SW 1271 (cell line): ENCODE measurements around the gene ZNF774.
"Not testable (repeated sequence)": the region's sequence is repeated elsewhere in the genome, so short reads cannot be mapped to it uniquely, and the experiment has no call there.

ENCODE experiments used
- DNase-seq, 2 experiments: peaks; one replicate each; lab custom pipeline; 2025; lab: John Stamatoyannopoulos, UW

ZNF774 gene

DNA sequence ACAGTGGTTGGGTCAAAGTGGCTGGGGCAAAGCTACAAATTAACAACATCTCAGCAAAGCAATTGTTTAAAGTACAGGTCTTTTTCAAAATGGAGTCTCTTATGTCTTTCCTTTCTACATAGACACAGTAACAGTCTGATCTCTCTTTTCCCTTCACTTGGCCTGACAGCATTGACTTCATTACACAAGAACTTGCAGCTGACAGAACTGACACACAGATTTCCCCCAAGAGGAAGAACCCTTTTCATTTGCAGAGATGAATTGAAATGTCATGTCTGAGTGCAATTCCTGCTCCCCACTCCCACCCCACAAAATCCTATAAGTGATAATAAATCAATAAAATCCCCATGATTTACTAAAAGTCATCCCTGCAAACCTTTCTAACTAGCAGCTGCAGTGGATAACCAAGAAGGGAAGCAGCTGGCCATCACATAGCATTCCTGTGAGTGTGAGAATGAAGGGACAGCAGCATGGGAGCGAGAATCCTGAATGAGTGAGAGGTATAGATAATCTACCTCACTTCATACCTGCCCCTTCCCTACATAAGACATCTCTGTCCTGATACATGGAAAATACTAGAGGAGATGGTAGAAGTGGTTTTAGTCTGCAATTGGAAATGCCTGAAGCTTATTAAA is 4.5 kb upstream of the ZNF774 start:
- not testable (repeated sequence) for DNase-seq

- no peak for DNase-seq
Observed at GRCh38 chr15:90348456-90348855, 3.6 kb upstream of the ZNF774 start.

DNA sequence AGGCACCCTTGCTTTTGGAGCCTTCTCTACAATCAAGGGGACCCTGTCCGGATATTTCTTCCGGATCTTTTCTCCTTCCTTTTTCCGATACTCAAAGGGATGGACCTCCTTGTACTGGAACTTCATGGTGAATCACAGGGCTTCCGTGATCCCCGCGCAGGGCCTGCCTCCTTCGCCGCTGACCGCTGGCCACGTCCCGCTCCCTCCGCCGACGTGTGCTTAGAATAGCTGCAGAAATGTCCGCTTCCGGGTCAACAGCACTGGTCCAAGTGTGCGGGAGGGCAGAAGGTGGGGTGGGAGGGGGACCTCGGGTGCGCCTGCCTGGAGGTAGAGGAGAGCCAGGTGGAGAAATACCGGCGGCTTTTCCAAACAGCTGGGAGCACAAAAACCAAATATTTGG is 3.0 kb upstream of the ZNF774 start:
- no peak for DNase-seq

- DNase-seq = no peak
Observed at GRCh38 chr15:90349821-90350220, 2.3 kb upstream of the ZNF774 start.

GRCh38 chr15:90351479-90352106 is 491 bp upstream of the ZNF774 start:
- DNase-seq = no peak

DNA sequence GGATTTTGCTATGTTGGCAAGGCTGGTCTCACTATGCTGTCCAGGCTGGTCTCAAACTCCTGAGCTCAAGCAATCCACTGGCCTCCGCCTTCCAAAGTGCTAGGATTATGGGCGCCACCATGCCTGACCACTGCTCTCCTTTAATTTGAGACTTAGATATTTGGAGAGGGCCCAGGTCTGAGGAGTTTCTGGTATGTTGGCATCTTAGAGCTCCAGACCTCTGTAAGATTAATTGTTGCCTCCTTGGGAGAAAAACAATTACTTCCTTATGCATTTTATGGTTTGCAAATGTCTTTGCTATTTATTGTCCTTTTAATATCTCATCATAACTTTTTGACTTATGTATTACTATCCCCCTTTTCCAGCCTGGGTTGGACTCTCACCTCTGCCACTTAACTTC is 2.9 kb downstream of the ZNF774 start:
- no peak for DNase-seq

GRCh38 chr15:90358124-90359033 is 6.3 kb downstream of the ZNF774 start:
- DNase-seq = no peak

DNA sequence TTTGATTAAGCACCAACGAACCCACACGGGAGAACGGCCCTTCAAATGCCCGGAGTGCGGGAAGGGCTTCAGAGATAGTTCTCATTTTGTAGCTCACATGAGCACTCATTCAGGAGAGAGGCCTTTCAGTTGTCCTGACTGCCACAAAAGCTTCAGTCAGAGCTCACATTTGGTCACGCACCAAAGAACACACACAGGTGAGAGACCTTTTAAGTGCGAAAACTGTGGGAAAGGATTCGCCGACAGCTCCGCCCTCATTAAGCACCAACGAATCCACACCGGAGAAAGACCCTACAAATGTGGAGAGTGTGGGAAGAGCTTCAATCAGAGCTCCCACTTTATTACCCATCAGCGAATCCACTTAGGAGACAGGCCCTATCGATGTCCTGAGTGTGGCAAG is 8.7 kb downstream of the ZNF774 start:
- DNase-seq = no peak

- DNase-seq = no peak
Observed at GRCh38 chr15:90362936-90363212, 10.8 kb downstream of the ZNF774 start.

DNA sequence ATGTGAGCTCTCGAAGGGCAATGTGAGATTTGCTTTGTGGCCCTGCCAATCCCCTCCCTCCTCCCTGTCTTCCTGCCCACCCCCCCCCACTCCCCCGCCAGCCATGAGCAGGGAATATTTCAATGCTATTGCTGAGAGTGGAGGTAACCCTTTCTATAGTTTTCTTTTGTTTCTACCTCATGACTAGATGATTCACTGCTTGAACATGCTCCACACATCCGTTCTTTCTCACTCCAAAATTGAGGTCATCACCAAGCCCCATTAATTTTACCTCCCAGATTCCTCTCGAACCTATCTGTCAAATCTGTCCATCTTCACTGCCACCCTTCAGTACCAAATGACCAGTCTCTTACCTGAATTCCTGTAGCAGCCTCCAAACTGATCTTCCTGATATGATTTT is 12.2 kb downstream of the ZNF774 start:
- peak in 1 of 2 experiments; percentile 23 for DNase-seq

DNA sequence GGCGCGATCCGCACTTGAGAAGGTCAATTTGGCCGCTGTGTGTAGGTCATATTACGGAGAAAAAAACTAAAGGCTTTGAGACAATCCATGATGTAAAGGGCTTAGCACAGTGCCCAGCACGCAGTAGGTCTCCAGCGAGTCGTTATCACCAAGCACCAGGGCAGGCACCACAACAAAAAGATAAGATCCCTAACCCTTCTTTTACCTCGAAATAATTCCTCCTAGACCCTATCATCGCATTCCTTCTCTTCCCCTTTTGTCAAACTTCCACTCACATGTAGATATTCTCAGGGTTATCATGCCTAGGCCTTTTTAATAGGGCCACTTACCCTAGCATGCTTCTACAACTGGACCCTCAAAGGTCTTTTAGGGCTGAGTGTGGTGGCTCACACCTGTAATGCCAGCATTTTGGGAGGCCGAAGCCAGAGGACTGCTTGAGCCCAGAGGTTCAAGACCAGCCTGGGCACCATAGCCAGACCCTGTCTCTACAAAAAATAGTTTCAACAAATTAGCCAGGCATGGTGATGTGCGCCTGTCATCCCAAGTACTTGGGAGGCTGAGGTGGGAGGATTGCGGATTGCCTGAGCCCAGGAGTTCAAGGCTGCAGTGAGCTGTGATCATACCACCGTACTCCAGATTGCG is 13.5 kb downstream of the ZNF774 start:
- no peak for DNase-seq

DNA sequence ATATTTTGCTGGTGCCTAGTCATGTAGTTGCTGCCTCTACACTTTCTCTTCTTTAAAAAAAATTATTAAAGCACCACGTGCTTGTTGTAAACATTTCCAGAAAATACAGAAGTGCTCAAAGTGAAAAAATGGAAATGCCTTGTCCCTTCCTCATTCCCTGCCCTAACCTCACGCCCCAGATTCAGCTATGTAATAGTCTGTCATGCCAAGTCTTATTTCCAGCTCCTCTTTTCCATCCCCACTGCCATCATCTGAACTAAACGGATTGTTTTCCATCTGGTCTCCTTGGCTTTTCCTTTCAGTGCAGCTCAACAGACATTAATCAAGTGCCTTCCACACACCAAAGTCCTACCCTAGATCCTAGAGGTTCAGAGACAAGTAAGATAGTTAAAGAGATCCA is 15.5 kb downstream of the ZNF774 start:
- no peak for DNase-seq

DNA sequence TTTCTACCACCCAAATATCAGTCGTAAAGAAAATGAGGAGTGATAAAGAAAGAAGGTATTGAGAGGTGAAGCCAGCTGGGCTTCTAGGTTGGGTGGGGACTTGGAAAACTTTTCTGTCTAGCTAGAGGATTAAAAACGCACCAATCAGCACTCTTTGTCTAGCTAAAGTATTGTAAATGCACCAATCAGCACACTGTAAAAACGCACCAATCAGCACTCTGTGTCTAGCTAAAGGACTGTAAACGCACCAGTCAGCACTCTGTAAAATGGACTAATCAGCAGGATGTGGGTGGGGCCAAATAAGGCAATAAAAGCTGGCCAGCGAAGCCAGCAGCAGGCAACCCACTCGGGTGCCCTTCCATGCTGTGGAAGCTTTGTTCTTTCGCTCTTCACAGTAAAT is 23.0 kb downstream of the ZNF774 start:
- no peak for DNase-seq

DNA sequence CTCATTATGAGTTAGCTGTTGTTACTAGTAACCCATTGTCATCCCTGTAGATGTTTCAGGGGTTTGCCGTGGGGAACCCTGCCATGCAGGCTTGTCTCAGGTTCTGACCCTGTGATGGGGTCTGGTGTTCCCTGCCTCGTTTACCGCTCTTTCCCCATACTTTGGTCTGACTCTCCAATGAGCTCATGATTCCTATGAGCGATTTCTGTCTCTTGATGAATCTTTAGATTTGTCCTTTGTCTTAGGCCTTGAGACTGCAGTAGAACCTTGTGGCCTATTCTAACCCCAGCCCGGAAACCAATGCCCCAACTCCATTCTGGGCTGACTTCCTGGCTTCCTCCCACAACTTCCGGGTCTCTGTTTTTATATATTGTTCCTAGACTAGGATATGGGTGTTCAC is 24.7 kb downstream of the ZNF774 start:
- DNase-seq = no peak

- no peak for DNase-seq
Observed at GRCh38 chr15:90379263-90379662, 27.2 kb downstream of the ZNF774 start.

GRCh38 chr15:90381515-90381914 is 29.4 kb downstream of the ZNF774 start:
- no peak for DNase-seq

GRCh38 chr15:90382320-90382719 is 30.2 kb downstream of the ZNF774 start:
- no peak for DNase-seq

- no peak for DNase-seq
Observed at GRCh38 chr15:90386221-90386620, 34.1 kb downstream of the ZNF774 start.

DNA sequence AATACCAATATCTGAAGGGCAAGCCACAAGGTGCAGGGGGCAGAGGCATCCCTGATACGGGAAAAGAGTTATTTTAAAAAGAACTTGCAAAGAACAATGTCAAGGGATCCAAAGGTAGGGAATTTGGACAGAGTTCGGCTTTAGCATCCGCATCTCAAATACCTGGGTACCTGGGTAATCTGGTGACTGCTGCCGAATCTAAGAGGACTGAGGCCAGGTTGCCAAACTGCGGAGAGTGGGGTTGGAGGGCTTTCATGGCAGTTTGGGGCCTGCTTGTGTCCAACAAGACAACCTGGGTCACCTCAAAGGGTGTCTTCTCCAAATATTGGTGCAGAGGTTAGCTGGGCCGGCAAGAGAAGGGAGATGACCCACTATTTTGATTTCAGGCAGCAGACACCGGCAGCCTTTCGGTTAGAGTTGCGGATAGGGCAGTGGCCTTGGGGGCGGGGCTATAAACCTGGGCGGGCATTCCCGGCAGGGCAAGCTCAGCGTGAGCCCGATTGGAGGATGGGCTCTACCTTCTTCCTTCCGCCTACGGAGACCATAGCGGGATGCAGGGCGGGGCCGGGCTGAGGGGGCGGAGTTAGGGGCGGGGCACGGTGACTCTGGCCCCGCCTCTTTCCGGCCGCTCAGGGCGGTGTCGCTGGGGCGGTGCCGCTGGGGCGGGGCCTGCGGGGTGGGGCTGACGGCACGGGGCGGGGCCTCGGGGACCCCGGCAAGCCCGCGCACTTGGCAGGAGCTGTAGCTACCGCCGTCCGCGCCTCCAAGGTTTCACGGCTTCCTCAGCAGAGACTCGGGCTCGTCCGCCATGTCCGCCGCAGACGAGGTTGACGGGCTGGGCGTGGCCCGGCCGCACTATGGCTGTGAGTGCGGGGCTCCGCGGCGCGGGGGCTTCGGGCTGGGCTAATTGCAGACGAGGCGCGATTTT is 35.7 kb downstream of the ZNF774 start, which contains the start of gene IQGAP1:
IQGAP1 (plus strand) TSS at position 709 of the 928 bp plus-strand sequence; CDS start at position 809, 100 bp downstream.
- peak; percentile 89 to 96 for DNase-seq

DNA sequence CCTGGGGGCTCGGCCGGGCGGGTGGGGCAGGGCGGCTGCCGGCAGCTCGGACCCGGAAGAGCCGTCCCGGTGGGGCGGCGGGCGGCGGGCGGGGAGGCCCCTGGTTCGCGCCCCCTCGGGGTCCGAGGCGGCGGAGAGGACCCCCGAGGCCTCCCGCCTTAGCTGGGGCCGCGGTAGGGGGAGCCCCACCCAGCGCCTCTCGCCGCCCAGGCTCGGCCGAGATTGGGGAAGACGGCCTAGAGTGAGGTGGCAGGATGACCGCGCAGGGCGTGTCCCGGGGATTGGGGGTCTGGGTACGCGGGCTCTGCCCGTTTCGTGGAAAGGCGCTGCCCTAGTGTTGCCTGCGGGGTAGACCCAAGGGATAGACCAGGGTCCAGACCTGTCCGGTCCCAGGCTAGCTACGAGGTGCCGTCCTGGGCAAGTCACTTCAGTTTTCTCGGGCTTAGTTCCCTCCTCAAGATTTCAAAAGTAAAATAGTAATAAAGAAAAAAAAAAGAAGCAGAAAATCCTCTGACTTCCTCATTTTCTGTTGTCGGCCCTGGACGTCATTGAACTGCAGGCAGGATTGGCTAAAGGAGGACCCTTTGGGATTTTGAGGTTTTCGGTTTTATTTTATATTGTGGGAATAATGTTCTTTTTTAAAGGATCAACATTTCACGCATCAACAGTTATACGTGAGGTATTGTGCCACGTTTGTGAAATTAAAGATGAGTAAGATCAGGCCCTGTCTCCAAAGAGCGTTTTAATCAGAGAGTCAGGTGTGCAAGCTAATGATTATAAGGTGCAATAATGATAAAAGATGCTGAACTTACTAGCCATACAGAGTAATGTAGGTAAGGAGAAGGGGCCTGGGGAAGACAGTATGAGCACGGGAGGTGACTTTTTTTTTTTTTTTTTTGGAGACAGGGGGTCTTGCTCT is 36.6 kb downstream of the ZNF774 start:
- DNase-seq = peak in 1 of 2 experiments; percentile 45
